CD14-positive monocyte (primary cell): Measurements from ENCODE around the gene C2CD2. TPM values are rescaled to one million over a fixed set of nuclear protein-coding genes. Genes with fewer than 3 reads are reported as not detected.

ENCODE experiments used
- DNase-seq, 3 donors: peaks; one replicate each; pipeline ENCODE4 v3.0.0-alpha.2; 2011 to 2022
- H2AFZ ChIP-seq: 2 replicates; pipeline ENCODE4 v1.6.0; 2012; ENCODE audit warnings: mild to moderate bottlenecking, low read depth, low read length, inconsistent platforms; ENCODE audit not compliant: insufficient read depth, poor library complexity, severe bottlenecking
- H3K27ac ChIP-seq, 2 donors: 1 replicate in 1 of 2; 2 replicates in 1 of 2; pipeline ENCODE4 v1.5.1; 2012 to 2013; ENCODE audit warnings: low read length in 2 of 2, control low read depth in 1 of 2, inconsistent platforms in 1 of 2, low read depth in 1 of 2, mild to moderate bottlenecking in 1 of 2
- H3K27me3 ChIP-seq, 2 donors: one replicate each; pipeline versions ENCODE4 v1.6.0 to v1.6.1; 2011 to 2013; ENCODE audit warnings: low read length in 2 of 2; ENCODE audit not compliant: control insufficient read depth in 2 of 2, insufficient read depth in 2 of 2
- H3K36me3 ChIP-seq, 2 donors: replicated peaks in 1 of 2; 1 replicate in 1 of 2; 2 replicates in 1 of 2; pipeline versions ENCODE4 v1.5.1 to v1.6.1; 2012 to 2013; ENCODE audit warnings: low read length in 2 of 2, control low read depth in 1 of 2, inconsistent platforms in 1 of 2, mild to moderate bottlenecking in 1 of 2; ENCODE audit not compliant: insufficient read depth in 2 of 2, control insufficient read depth in 1 of 2
- H3K4me1 ChIP-seq, 2 donors: 1 replicate in 1 of 2; 2 replicates in 1 of 2; pipeline versions ENCODE4 v1.5.1 to v1.6.1; 2012 to 2013; ENCODE audit warnings: low read length in 2 of 2, control low read depth in 1 of 2, inconsistent platforms in 1 of 2, mild to moderate bottlenecking in 1 of 2, moderate library complexity in 1 of 2; ENCODE audit not compliant: insufficient read depth in 2 of 2, control insufficient read depth in 1 of 2
- H3K4me2 ChIP-seq: replicated peaks from 2 replicates; pipeline ENCODE3; 2012; ENCODE audit warnings: low read length, moderate library complexity, mild to moderate bottlenecking; ENCODE audit not compliant: poor library complexity, severe bottlenecking; ENCODE audit errors: extremely low read depth
- H3K4me3 ChIP-seq, 3 experiments: fragments of 200-600 bp in 1 of 3; sonication (generic) in 1 of 3; replicated peaks in 1 of 3; 1 replicate in 2 of 3; 2 replicates in 1 of 3; pipeline ENCODE4 v1.5.1; 2011 to 2013; ENCODE audit warnings: low read length in 3 of 3, mild to moderate bottlenecking in 3 of 3, control low read depth in 2 of 3, low read depth in 2 of 3, inconsistent platforms in 1 of 3, moderate library complexity in 1 of 3
- H3K79me2 ChIP-seq: 2 replicates; pipeline ENCODE4 v1.6.0; 2012; ENCODE audit warnings: mild to moderate bottlenecking, control low read depth, inconsistent platforms, low read length, moderate library complexity; ENCODE audit not compliant: insufficient read depth
- H3K9ac ChIP-seq: 2 replicates; pipeline ENCODE4 v1.6.0; 2017; ENCODE audit warnings: low read length, mild to moderate bottlenecking; ENCODE audit not compliant: insufficient read depth, poor library complexity, severe bottlenecking
- H3K9me3 ChIP-seq, 2 donors: replicated peaks in 1 of 2; 1 replicate in 1 of 2; 2 replicates in 1 of 2; pipeline versions ENCODE4 v1.5.1 to v1.6.1; 2012 to 2013; ENCODE audit warnings: low read length in 2 of 2, control low read depth in 1 of 2; ENCODE audit not compliant: control insufficient read depth in 1 of 2, insufficient read depth in 1 of 2
- H4K20me1 ChIP-seq: 2 replicates; pipeline ENCODE4 v1.6.0; 2012; ENCODE audit warnings: mild to moderate bottlenecking, low read length, control low read depth, moderate library complexity; ENCODE audit not compliant: insufficient read depth
- H3K27ac Mint-ChIP-seq, 7 donors: one replicate each; pipeline ENCODE4 v1.8.0; 2020; ENCODE audit warnings: mild to moderate bottlenecking in 7 of 7, mixed read lengths in 7 of 7, moderate library complexity in 6 of 7, inconsistent platforms in 2 of 7
- H3K27me3 Mint-ChIP-seq, 3 donors: one replicate each; pipeline ENCODE4 v1.8.0; 2021 to 2022; ENCODE audit warnings: low read depth in 3 of 3, mild to moderate bottlenecking in 3 of 3, mixed read lengths in 3 of 3, moderate library complexity in 3 of 3, inconsistent platforms in 1 of 3
- H3K36me3 Mint-ChIP-seq, 2 donors: one replicate each; pipeline ENCODE4 v1.8.0; 2020; ENCODE audit warnings: mixed read lengths in 2 of 2, inconsistent platforms in 1 of 2, mild to moderate bottlenecking in 1 of 2
- H3K4me1 Mint-ChIP-seq: one replicate; pipeline ENCODE4 v1.8.0; 2020; ENCODE audit warnings: mild to moderate bottlenecking, mixed read lengths
- H3K4me3 Mint-ChIP-seq, 2 donors: one replicate each; pipeline ENCODE4 v1.8.0; 2020; ENCODE audit warnings: mild to moderate bottlenecking in 2 of 2, mixed read lengths in 2 of 2, moderate library complexity in 1 of 2
- H3K9me3 Mint-ChIP-seq, 7 donors: one replicate each; pipeline ENCODE4 v1.8.0; 2020 to 2022; ENCODE audit warnings: mixed read lengths in 7 of 7, mild to moderate bottlenecking in 6 of 7, moderate library complexity in 6 of 7, inconsistent platforms in 2 of 7
- WGBS: methylation state at CpG from one replicate; pipeline ENCODE4 v1.1.5; 2013; ENCODE audit warnings: missing lambda C conversion rate; ENCODE audit not compliant: insufficient coverage; 5-methylcytosine and 5-hydroxymethylcytosine counted together
- intact Hi-C, 2 donors: fragments of 100-400 bp; cut with micrococcal nuclease; formaldehyde crosslinking; loops; one replicate each; pipeline versions ENCODE4 v1.15.0 to v1.15.1; 2023
- polyA plus RNA-seq, 3 donors: library from polyadenylated mRNA; depleted of rRNA in 1 of 3; unstranded in 2 of 3; stranded (reverse) in 1 of 3; fragments of 300-500 nt in 2 of 3; fragments of >200 nt in 1 of 3; fragmentation: Illumina TruSeq in 2 of 3; gene quantifications; 1 replicate in 2 of 3; 2 replicates in 1 of 3; pipeline ENCODE4 v1.2.3, GENCODE V29; 2012 to 2021
- TF ChIP-seq, protein P1 (sequence below): fragments of 200-600 bp; IDR thresholded peaks from one replicate; pipeline ENCODE4 v1.8.0; 2022; ENCODE audit warnings: antibody characterized with exemption, mild to moderate bottlenecking

Gene C2CD2
- polyA plus RNA-seq, 3 donors = 1.4 to 17.0 (median 3.8) TPM

DNA sequence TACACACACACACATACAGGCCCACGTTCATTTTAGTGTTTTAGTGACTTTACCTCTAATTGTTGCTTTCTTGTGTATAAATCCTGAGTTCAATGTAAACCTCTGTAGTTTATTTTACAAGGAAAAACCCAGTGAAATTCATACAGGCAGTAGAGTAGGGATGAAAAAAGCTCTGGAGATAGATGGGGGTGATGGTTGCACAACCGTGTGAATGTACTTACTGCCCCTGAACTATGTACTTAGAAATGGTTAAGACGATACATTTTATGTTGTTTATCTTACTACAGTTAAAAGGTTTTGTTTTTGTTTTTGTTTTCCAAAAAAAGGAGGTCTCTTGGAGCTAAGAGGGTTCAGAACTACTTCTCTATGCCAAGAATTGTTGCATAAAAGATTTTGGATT, 45.0 kb downstream of the C2CD2 start:
- H3K27ac Mint-ChIP-seq = no peak overlapping the region
- Histone ChIP-seq H3K9me3 (no peaks in the 10 kb centered on the region), H3K9ac (no peak overlapping the region), H3K79me2 (no peaks in the 10 kb centered on the region), H3K4me3 (no peak overlapping the region), H2AFZ (no peak overlapping the region), H3K36me3 (peaks cover 35 to 74% of the 10 kb centered on the region in 2 donors), H3K4me2 (no peak overlapping the region), H3K27ac (no peak overlapping the region), H3K27me3 (no peaks in the 10 kb centered on the region), H4K20me1 (no peaks in the 10 kb centered on the region), H3K4me1 (no peaks in the 10 kb centered on the region)
- intact Hi-C loops = no loop called here
- no peaks in the 10 kb centered on the region for H3K4me1 Mint-ChIP-seq
- no CpG with 5 or more reads among the region's 3 CpGs for WGBS
- peaks cover 66% of the 10 kb centered on the region in 2 donors for H3K36me3 Mint-ChIP-seq
- no peaks in the 10 kb centered on the region for H3K9me3 Mint-ChIP-seq
- no peak for DNase-seq
- TF ChIP-seq, protein P1, sequence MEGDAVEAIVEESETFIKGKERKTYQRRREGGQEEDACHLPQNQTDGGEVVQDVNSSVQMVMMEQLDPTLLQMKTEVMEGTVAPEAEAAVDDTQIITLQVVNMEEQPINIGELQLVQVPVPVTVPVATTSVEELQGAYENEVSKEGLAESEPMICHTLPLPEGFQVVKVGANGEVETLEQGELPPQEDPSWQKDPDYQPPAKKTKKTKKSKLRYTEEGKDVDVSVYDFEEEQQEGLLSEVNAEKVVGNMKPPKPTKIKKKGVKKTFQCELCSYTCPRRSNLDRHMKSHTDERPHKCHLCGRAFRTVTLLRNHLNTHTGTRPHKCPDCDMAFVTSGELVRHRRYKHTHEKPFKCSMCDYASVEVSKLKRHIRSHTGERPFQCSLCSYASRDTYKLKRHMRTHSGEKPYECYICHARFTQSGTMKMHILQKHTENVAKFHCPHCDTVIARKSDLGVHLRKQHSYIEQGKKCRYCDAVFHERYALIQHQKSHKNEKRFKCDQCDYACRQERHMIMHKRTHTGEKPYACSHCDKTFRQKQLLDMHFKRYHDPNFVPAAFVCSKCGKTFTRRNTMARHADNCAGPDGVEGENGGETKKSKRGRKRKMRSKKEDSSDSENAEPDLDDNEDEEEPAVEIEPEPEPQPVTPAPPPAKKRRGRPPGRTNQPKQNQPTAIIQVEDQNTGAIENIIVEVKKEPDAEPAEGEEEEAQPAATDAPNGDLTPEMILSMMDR = no peak
- no peaks in the 10 kb centered on the region for H3K27me3 Mint-ChIP-seq
- no peak overlapping the region for H3K4me3 Mint-ChIP-seq

DNA sequence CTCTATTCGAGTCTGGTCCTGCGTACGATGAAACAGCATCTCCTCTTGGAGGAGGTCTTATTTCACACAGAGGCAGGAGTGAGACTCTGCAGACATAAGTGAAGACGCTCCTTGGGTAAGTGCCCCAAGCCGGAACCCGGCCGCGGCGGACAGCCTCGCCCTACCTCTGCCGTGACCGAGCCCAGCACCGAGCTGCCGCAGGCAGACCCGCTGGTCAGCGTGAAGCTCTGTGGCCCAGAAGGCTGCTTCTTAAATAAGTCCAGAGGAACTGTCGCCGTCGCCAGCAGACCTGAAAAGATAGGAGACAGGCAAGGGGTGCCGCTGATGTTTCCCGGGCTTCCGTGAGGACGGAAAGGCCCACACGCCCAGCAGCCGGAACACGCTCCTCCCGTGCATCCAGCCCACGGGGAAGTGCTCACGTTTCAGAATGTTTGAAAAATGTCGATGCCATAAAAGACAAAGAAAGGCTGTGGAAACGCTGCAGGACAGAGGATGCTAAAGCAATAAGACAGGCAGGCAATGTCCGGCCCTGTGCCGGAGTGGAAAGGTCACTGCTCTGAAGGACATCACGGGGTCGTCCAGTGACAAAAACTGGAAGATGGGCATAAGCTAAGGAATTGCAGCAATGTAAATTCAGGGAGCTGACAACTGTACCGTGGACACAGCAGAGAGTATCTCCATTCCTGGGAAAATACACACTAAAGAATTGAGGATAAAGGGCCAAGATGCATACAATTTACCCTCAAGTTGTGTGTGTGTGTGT, 46.1 kb downstream of the C2CD2 start:
- Mint-ChIP-seq H3K27me3 (no peaks in the 10 kb centered on the region), H3K27ac (no peak overlapping the region), H3K9me3 (no peaks in the 10 kb centered on the region), H3K4me3 (no peak overlapping the region), H3K36me3 (peaks cover 63 to 65% of the 10 kb centered on the region in 2 donors), H3K4me1 (no peaks in the 10 kb centered on the region)
- Histone ChIP-seq H3K79me2 (no peaks in the 10 kb centered on the region), H3K36me3 (peaks cover 23 to 66% of the 10 kb centered on the region in 2 donors), H3K9me3 (no peaks in the 10 kb centered on the region), H3K27me3 (no peaks in the 10 kb centered on the region), H3K4me2 (no peak overlapping the region), H3K27ac (no peak overlapping the region), H2AFZ (no peak overlapping the region), H4K20me1 (no peaks in the 10 kb centered on the region), H3K9ac (no peak overlapping the region), H3K4me1 (no peaks in the 10 kb centered on the region), H3K4me3 (no peak overlapping the region)
- TF ChIP-seq, protein P1 = no peak
- intact Hi-C loops = no loop called here
- DNase-seq = no peak
- 95% methylated on average over 34 of the region's 36 CpGs for WGBS
